NB4 (cell line): ENCODE results near the gene FBXO41.

Experiments used
- CTCF ChIP-seq: IDR thresholded peaks from one replicate; pipeline ENCODE4 v1.5.1; 2012; ENCODE audit warnings: low read depth, low read length
- MAX ChIP-seq: IDR thresholded peaks from 2 replicates; pipeline ENCODE4 v1.6.1; 2011; ENCODE audit warnings: low read depth, low read length
- MYC ChIP-seq: IDR thresholded peaks from 2 replicates; pipeline ENCODE4 v1.6.1; 2011; ENCODE audit warnings: low read depth, low read length
- POLR2A ChIP-seq: IDR thresholded peaks from 2 replicates; pipeline ENCODE4 v1.6.1; 2011; ENCODE audit warnings: mild to moderate bottlenecking; ENCODE audit not compliant: insufficient read length; ENCODE audit errors: extremely low read depth

DNA sequence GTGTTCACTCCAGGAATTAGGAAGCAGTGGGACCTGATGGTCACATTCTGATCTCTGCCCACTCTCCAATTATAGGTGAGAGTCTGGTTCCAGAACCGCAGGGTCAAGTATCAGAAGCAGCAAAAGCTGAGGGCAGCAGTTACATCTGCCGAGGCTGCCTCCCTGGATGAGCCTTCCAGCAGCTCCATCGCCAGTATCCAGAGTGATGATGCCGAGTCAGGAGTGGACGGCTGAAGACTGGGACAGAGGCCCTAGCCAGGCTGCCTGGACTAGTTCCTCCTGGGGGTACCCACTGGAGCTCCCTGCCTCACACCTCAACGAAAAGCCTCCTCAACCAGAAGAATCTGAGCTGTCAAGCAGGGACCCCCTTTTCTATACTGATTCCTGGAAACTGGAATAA lies 73.6 kb downstream of the FBXO41 start:
- no peak for TF ChIP-seq CTCF
- TF ChIP-seq POLR2A, result no peak
- TF ChIP-seq MAX, result no peak
- TF ChIP-seq MYC, result no peak
